HG02981 (cell line): ENCODE data around the gene NEUROG1.

ENCODE experiments used
- ATAC-seq: cut with Tn5 transposase; IDR thresholded peaks from one replicate; pipeline ENCODE4 v1.9.1; 2021; ENCODE audit warnings: mild to moderate bottlenecking, moderate library complexity; ENCODE audit not compliant: unreplicated experiment

The NEUROG1 gene

GRCh38 chr5:135535820-135536801, at the start of gene NEUROG1:
Gene NEUROG1, minus strand, starts transcription at chr5:135535964. Its CDS starts 274 bp downstream, at chr5:135535690.
- ATAC-seq: no peak

- no peak for ATAC-seq
Observed at GRCh38 chr5:135584918-135585317, 49.2 kb upstream of the NEUROG1 start.

- ATAC-seq: no peak
Observed at GRCh38 chr5:135584276-135584675, 48.5 kb upstream of the NEUROG1 start.

GRCh38 chr5:135582099-135582781, 46.5 kb upstream of the NEUROG1 start:
- no peak for ATAC-seq

GRCh38 chr5:135578685-135579341, 43.0 kb upstream of the NEUROG1 start, which contains the start of gene CXCL14:
Gene CXCL14, minus strand, starts transcription at chr5:135578991. Its CDS starts 213 bp downstream, at chr5:135578778.
- ATAC-seq: no peak

GRCh38 chr5:135578305-135578684, 42.5 kb upstream of the NEUROG1 start:
- ATAC-seq: no peak

- no peak for ATAC-seq
Observed at GRCh38 chr5:135577421-135577820, 41.7 kb upstream of the NEUROG1 start.

GRCh38 chr5:135576075-135576599, 40.4 kb upstream of the NEUROG1 start:
- ATAC-seq: no peak

- ATAC-seq: no peak
Observed at GRCh38 chr5:135574493-135574892, 38.7 kb upstream of the NEUROG1 start.

GRCh38 chr5:135571902-135572301, 36.1 kb upstream of the NEUROG1 start:
- no peak for ATAC-seq

- ATAC-seq: no peak
Observed at GRCh38 chr5:135571066-135571609, 35.4 kb upstream of the NEUROG1 start.

- ATAC-seq: no peak
Observed at GRCh38 chr5:135570453-135570764, 34.6 kb upstream of the NEUROG1 start.

GRCh38 chr5:135569755-135570452, 34.1 kb upstream of the NEUROG1 start:
- no peak for ATAC-seq

- ATAC-seq: no peak
Observed at GRCh38 chr5:135568923-135569360, 33.2 kb upstream of the NEUROG1 start.

- no peak for ATAC-seq
Observed at GRCh38 chr5:135568246-135568645, 32.5 kb upstream of the NEUROG1 start.

- ATAC-seq: no peak
Observed at GRCh38 chr5:135567661-135568060, 31.9 kb upstream of the NEUROG1 start.

GRCh38 chr5:135566422-135567400, 30.9 kb upstream of the NEUROG1 start:
- ATAC-seq: no peak

- peak; percentile 58 for ATAC-seq
Observed at GRCh38 chr5:135565725-135566421, 30.1 kb upstream of the NEUROG1 start.
